GM21529 (cell line): ENCODE measurements around the gene SLC30A7.

ENCODE experiments used
- ATAC-seq: cut with Tn5 transposase; IDR thresholded peaks from one replicate; pipeline ENCODE4 v1.9.1; 2021; ENCODE audit not compliant: unreplicated experiment

SLC30A7 gene

GRCh38 chr1:101025283-101025656, 129.4 kb downstream of the SLC30A7 start:
- ATAC-seq = peak; percentile 28

- peak; percentile 80 for ATAC-seq
Observed at GRCh38 chr1:101025657-101026429, 130.0 kb downstream of the SLC30A7 start, which contains the start of gene DPH5. Gene DPH5 (minus strand): TSS chr1:101025784. CDS start chr1:101025443, 341 bp downstream.

GRCh38 chr1:101026430-101026788, 130.5 kb downstream of the SLC30A7 start:
- ATAC-seq = no peak

GRCh38 chr1:101027194-101027772, 131.4 kb downstream of the SLC30A7 start:
- no peak for ATAC-seq

- no peak for ATAC-seq
Observed at GRCh38 chr1:101028466-101028865, 132.6 kb downstream of the SLC30A7 start.

- ATAC-seq = no peak
Observed at GRCh38 chr1:101029184-101029583, 133.3 kb downstream of the SLC30A7 start.

- ATAC-seq = no peak
Observed at GRCh38 chr1:101030881-101031280, 135.0 kb downstream of the SLC30A7 start.
